Kidney (tissue), 14 donors: ENCODE measurements around the gene KCNQ5. TPM values are rescaled to one million over a fixed set of nuclear protein-coding genes. Genes with fewer than 3 reads are reported as not detected.
"Not testable (repeated sequence)": the region's sequence is repeated elsewhere in the genome, so short reads cannot be mapped to it uniquely, and the experiment has no call there.

Source experiments
- DNase-seq, 5 donors: peaks; one replicate each; pipeline ENCODE4 v3.0.0-alpha.2; 2013 to 2020
- FAIRE-seq: peaks from 2 replicates; lab custom pipeline; 2012; peaks lifted over from hg19 to GRCh38; lab: Jason Lieb, UNC
- H3K27ac ChIP-seq, 2 donors: one replicate each; pipeline ENCODE4 v1.7.0; 2013; ENCODE audit warnings: low read depth in 2 of 2, low read length in 2 of 2, inconsistent platforms in 1 of 2
- H3K27me3 ChIP-seq: one replicate; pipeline ENCODE4 v1.7.1; 2013; ENCODE audit warnings: low read length, inconsistent platforms; ENCODE audit not compliant: control insufficient read depth, insufficient read depth
- H3K36me3 ChIP-seq, 3 donors: one replicate each; pipeline versions ENCODE4 v1.7.0 to v1.7.1; 2013; ENCODE audit warnings: low read length in 3 of 3, control low read depth in 1 of 3, inconsistent platforms in 1 of 3; ENCODE audit not compliant: insufficient read depth in 3 of 3, control insufficient read depth in 2 of 3
- H3K4me1 ChIP-seq, 3 donors: one replicate each; pipeline versions ENCODE4 v1.7.0 to v1.7.1; 2013; ENCODE audit warnings: low read length in 3 of 3, inconsistent platforms in 1 of 3, low read depth in 1 of 3; ENCODE audit not compliant: control insufficient read depth in 2 of 3, insufficient read depth in 2 of 3
- H3K4me3 ChIP-seq, 3 donors: one replicate each; pipeline versions ENCODE4 v1.7.0 to v1.8.1; 2013; ENCODE audit warnings: low read length in 3 of 3, control low read depth in 1 of 3, inconsistent platforms in 1 of 3
- H3K9ac ChIP-seq, 3 donors: one replicate each; pipeline versions ENCODE4 v1.7.0 to v1.7.1; 2013; ENCODE audit warnings: low read length in 3 of 3, control low read depth in 1 of 3, inconsistent platforms in 1 of 3
- H3K9me3 ChIP-seq, 3 donors: one replicate each; pipeline versions ENCODE4 v1.7.0 to v1.7.1; 2013; ENCODE audit warnings: low read length in 3 of 3, control low read depth in 1 of 3, inconsistent platforms in 1 of 3; ENCODE audit not compliant: control insufficient read depth in 2 of 3, insufficient read depth in 1 of 3
- intact Hi-C: fragments of 100-400 bp; cut with DNase I; formaldehyde crosslinking; loops from one replicate; pipeline ENCODE4 v1.11.1; 2022
- polyA plus RNA-seq: library from polyadenylated mRNA; stranded (reverse); fragments of 350-450 nt; fragmentation: Illumina TruSeq; extraction: RNeasy Lipid Tissue Mini Kit (QIAGEN cat#74804); gene quantifications from one replicate; pipeline ENCODE4 v1.2.3, GENCODE V29; 2014; ENCODE audit warnings: low read depth, low replicate concordance; ENCODE audit not compliant: insufficient read depth
- total RNA-seq: library from RNA; stranded (reverse); fragmentation: NEBNext Ultra II Directional; extraction: Animal tissue kit (Norgen Biotek cat#: 25700); gene quantifications from one replicate; pipeline ENCODE4 v1.2.1, GENCODE V29; 2021
- TF ChIP-seq, protein P1 (sequence below): IDR thresholded peaks from 3 replicates; pipeline ENCODE4 v1.5.1; 2012; ENCODE audit warnings: mild to moderate bottlenecking, moderate library complexity, borderline replicate concordance; ENCODE audit not compliant: insufficient read depth; ENCODE audit errors: extremely low read depth
- donor health status: control.
- donor health status: control.
- donor health status: control.
- donor health status: control.
- donor health status: control.
- donor health status: DM: yes; HTN: yes; CAD: no.
- donor health status: Normal renal cell carcinoma (clear cell type).

Gene KCNQ5
- total and polyA plus RNA-seq, 2 donors from 2014 or later = 0.50 TPM; not detected in 1

DNA sequence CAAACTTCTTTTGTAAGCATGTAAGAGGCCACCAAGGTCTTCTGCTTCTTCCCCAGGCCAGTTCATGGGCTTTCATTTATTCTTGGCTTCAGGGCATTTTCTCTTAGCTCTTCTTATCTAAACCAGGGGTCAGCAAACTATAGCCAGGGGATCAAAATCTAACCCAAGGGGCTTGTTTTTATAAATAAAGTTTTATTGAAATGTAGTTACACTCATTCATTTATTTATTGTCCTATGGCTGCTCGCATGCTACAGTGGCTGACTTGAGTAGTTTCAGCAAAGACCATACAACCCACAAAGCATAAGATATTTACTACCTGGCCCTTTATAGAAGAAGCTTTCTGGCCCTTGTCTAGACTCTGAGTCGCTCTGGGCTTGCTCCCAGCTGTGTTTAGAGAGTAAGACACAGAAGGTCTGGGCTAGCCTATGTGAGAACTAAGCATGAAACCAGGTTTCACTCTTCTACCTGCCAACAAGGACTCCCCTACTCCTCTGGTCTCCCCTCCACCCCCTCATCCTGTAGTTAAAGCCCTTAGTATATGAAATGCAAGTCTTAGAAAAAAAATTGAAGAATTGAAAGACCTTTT, 560.2 kb downstream of the KCNQ5 start:
- H3K36me3 ChIP-seq = no peaks in the 10 kb centered on the region
- H3K4me1 ChIP-seq = peaks cover 0 to 2% (median 0%) of the 10 kb centered on the region in 3 donors
- intact Hi-C loops = loop anchor here (10.0 kb wide), 1 partner anchor 767 kb away; no protein-coding TSS in a partner anchor
- no peak overlapping the region for H3K4me3 ChIP-seq
- TF ChIP-seq, protein P1, sequence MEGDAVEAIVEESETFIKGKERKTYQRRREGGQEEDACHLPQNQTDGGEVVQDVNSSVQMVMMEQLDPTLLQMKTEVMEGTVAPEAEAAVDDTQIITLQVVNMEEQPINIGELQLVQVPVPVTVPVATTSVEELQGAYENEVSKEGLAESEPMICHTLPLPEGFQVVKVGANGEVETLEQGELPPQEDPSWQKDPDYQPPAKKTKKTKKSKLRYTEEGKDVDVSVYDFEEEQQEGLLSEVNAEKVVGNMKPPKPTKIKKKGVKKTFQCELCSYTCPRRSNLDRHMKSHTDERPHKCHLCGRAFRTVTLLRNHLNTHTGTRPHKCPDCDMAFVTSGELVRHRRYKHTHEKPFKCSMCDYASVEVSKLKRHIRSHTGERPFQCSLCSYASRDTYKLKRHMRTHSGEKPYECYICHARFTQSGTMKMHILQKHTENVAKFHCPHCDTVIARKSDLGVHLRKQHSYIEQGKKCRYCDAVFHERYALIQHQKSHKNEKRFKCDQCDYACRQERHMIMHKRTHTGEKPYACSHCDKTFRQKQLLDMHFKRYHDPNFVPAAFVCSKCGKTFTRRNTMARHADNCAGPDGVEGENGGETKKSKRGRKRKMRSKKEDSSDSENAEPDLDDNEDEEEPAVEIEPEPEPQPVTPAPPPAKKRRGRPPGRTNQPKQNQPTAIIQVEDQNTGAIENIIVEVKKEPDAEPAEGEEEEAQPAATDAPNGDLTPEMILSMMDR = no peak
- no peaks in the 10 kb centered on the region for H3K27me3 ChIP-seq
- no peak overlapping the region for H3K27ac ChIP-seq
- H3K9me3 ChIP-seq = no peaks in the 10 kb centered on the region
- DNase-seq (no peak), FAIRE-seq (no peak)
- no peak overlapping the region for H3K9ac ChIP-seq

DNA sequence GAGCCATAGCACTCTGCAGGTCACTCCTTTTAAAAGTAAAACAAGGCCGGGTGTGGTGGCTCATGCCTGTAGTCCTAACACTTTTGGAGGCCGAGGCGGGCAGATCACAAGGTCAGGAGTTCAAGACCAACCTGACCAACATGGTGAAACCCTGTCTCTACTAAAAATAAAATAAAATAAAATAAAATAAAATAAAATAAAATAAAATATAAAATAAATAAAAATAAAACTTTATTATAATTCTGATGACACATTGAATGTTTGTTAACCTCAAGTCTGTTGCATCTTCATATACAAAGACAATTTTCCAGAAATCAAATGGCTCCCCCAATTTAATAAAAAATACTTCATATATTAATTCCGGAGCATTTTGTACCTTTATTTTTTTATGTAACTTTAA, 571.4 kb downstream of the KCNQ5 start:
- H3K4me1 ChIP-seq, intact Hi-C loops, H3K27me3 ChIP-seq, H3K9ac ChIP-seq, DNase-seq, H3K9me3 ChIP-seq, FAIRE-seq, H3K36me3 ChIP-seq, H3K4me3 ChIP-seq, H3K27ac ChIP-seq: not testable (repeated sequence)

- Histone ChIP-seq H3K36me3 (no peaks in the 10 kb centered on the region), H3K27ac (no peak overlapping the region), H3K27me3 (no peaks in the 10 kb centered on the region), H3K4me1 (no peaks in the 10 kb centered on the region), H3K9ac (no peak overlapping the region), H3K9me3 (no peaks in the 10 kb centered on the region), H3K4me3 (no peak overlapping the region)
- DNase-seq = no peak
- TF ChIP-seq, protein P1 = no peak
- intact Hi-C loops = no loop called here
- no peak for FAIRE-seq
Measured at GRCh38 chr6:73194744-73195143, 572.9 kb downstream of the KCNQ5 start.

- TF ChIP-seq, protein P1 = no peak
- intact Hi-C loops = no loop called here
- FAIRE-seq = no peak
- H3K4me1 ChIP-seq = no peaks in the 10 kb centered on the region
- no peaks in the 10 kb centered on the region for H3K9me3 ChIP-seq
- H3K4me3 ChIP-seq = no peak overlapping the region
- H3K36me3 ChIP-seq = no peaks in the 10 kb centered on the region
- no peak overlapping the region for H3K9ac ChIP-seq
- no peak overlapping the region for H3K27ac ChIP-seq
- no peaks in the 10 kb centered on the region for H3K27me3 ChIP-seq
- DNase-seq = no peak
Measured at GRCh38 chr6:73200247-73200646, 578.4 kb downstream of the KCNQ5 start.
